GM20431 (cell line): ENCODE data around the gene DNAJC1.
"Not testable (repeated sequence)": the region's sequence is repeated elsewhere in the genome, so short reads cannot be mapped to it uniquely, and the experiment has no call there.

Experiments used
- in situ Hi-C: fragments of 300-500 bp; cut with MseI, MboI; formaldehyde crosslinking; loops from one replicate; pipeline ENCODE4 v1.15.0; 2020; ENCODE audit warnings: low sequenced_read_pairs; ENCODE audit not compliant: unreplicated experiment

Gene DNAJC1

GRCh38 chr10:21860718-21861117 is 142.8 kb downstream of the DNAJC1 start:
- in situ Hi-C loops: no loop called here

- in situ Hi-C loops: no loop called here
Measured at GRCh38 chr10:21858455-21858854, 145.1 kb downstream of the DNAJC1 start.

- in situ Hi-C loops: no loop called here
Measured at GRCh38 chr10:21849607-21850006, 153.9 kb downstream of the DNAJC1 start.

GRCh38 chr10:21843645-21844044 is 159.9 kb downstream of the DNAJC1 start:
- in situ Hi-C loops: no loop called here

- in situ Hi-C loops: not testable (repeated sequence)
Measured at GRCh38 chr10:21841273-21841672, 162.3 kb downstream of the DNAJC1 start.

- in situ Hi-C loops: not testable (repeated sequence)
Measured at GRCh38 chr10:21837487-21837886, 166.0 kb downstream of the DNAJC1 start.

- in situ Hi-C loops: not testable (repeated sequence)
Measured at GRCh38 chr10:21834574-21834973, 169.0 kb downstream of the DNAJC1 start.

- in situ Hi-C loops: no loop called here
Measured at GRCh38 chr10:21832821-21833130, 170.8 kb downstream of the DNAJC1 start.

GRCh38 chr10:21831986-21832820 is 171.3 kb downstream of the DNAJC1 start:
- in situ Hi-C loops: no loop called here

- in situ Hi-C loops: no loop called here
Measured at GRCh38 chr10:21830037-21830436, 173.5 kb downstream of the DNAJC1 start.

GRCh38 chr10:21827308-21827707 is 176.2 kb downstream of the DNAJC1 start:
- in situ Hi-C loops: no loop called here

- in situ Hi-C loops: no loop called here
Measured at GRCh38 chr10:21826725-21827124, 176.8 kb downstream of the DNAJC1 start.

GRCh38 chr10:21825345-21825744 is 178.2 kb downstream of the DNAJC1 start:
- in situ Hi-C loops: no loop called here

GRCh38 chr10:21824409-21824808 is 179.1 kb downstream of the DNAJC1 start:
- in situ Hi-C loops: no loop called here

- in situ Hi-C loops: no loop called here
Measured at GRCh38 chr10:21823617-21824016, 179.9 kb downstream of the DNAJC1 start.

- in situ Hi-C loops: not testable (repeated sequence)
Measured at GRCh38 chr10:21822273-21822672, 181.3 kb downstream of the DNAJC1 start.

GRCh38 chr10:21820952-21821351 is 182.6 kb downstream of the DNAJC1 start:
- in situ Hi-C loops: no loop called here

GRCh38 chr10:21818416-21818815 is 185.1 kb downstream of the DNAJC1 start:
- in situ Hi-C loops: not testable (repeated sequence)

- in situ Hi-C loops: no loop called here
Measured at GRCh38 chr10:21814866-21815265, 188.7 kb downstream of the DNAJC1 start.

- in situ Hi-C loops: no loop called here
Measured at GRCh38 chr10:21813946-21814345, 189.6 kb downstream of the DNAJC1 start.

GRCh38 chr10:21811245-21811585 is 192.3 kb downstream of the DNAJC1 start:
- in situ Hi-C loops: no loop called here

GRCh38 chr10:21810582-21811244 is 192.8 kb downstream of the DNAJC1 start:
- in situ Hi-C loops: no loop called here
